ENCODE measurements around the gene GNAZ. TPM values are rescaled to one million over a fixed set of nuclear protein-coding genes. Genes with fewer than 3 reads are reported as not detected.

The GNAZ gene
- total and polyA plus RNA-seq, 2 of the 8 experiments (the other 6 are each of a cell fraction or from before 2014, with no cell fraction given), result 6.6 to 9.6 TPM

DNA sequence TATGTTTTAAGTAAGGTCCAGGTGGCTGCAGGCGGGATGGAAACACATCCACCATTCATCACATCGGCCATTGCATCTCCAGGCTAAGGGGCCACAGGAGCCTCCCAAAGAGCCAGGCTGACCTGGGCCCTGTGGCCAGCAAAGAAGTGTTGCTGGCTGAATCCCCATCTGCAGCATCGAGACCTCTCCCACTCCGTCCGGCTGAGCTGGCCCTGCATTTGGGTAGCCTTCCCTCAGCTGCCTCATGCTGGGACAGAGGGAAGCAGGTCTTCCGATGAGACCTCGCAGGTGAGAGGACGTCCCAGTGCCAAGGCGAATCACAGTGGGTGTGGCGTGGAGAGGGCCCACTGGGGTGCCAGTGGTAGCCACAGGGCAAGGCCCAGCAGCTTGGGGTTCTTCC, 47.0 kb downstream of the GNAZ start:
- no peak for FAIRE-seq

More for the DNA sequence above, 47.0 kb downstream of the GNAZ start:
- Histone ChIP-seq H3K27ac (ENCODE audit: low read depth, low read length) (no peak overlapping the region), H3K56ac (replicated peaks; ENCODE audit: insufficient read length, low read depth, low read length) (no peak overlapping the region), H3K36me3 (ENCODE audit: control insufficient read depth in 2 of 4, insufficient read depth in 4 of 4, low read length in 3 of 4) (no peaks in the 10 kb centered on the region), H3K4me2 (ENCODE audit: insufficient read depth in 1 of 2, low read depth in 2 of 2, low read length in 2 of 2) (no peak overlapping the region), H3K79me2 (ENCODE audit: control insufficient read depth in 1 of 2, insufficient read depth in 2 of 2, low read length in 2 of 2) (no peaks in the 10 kb centered on the region), H4K8ac (ENCODE audit: extremely low read depth, insufficient read depth, low read length) (no peak overlapping the region), H3K27me3 (replicated peaks in 1 of 4; ENCODE audit: control insufficient read depth in 3 of 4, extremely low read depth in 1 of 4, insufficient read depth in 3 of 4, low read length in 3 of 4) (peaks cover 0 to 11% (median 5%) of the 10 kb centered on the region in 4 experiments; a peak in 3 of 7 replicates), H2BK5ac (ENCODE audit: low read depth, low read length) (no peak overlapping the region), H3K23ac (ENCODE audit: insufficient read length) (no peak overlapping the region), H3K79me1 (ENCODE audit: low read depth, low read length) (no peaks in the 10 kb centered on the region), H2BK15ac (ENCODE audit: low read length) (no peak overlapping the region), H2AFZ (ENCODE audit: low read length) (no peak overlapping the region), H2AK5ac (ENCODE audit: low read depth, low read length) (no peak overlapping the region), H4K20me1 (replicated peaks in 1 of 2; ENCODE audit: control insufficient read depth in 1 of 2, insufficient read depth in 2 of 2, low read length in 2 of 2) (peaks cover 8 to 11% of the 10 kb centered on the region in 2 experiments), H2BK120ac (replicated peaks; ENCODE audit: low read depth, low read length) (no peak overlapping the region), H2BK12ac (ENCODE audit: low read depth, low read length) (no peak overlapping the region), H4K5ac (ENCODE audit: insufficient read length, low read depth, low read length) (no peak overlapping the region), H3K4me3 (ENCODE audit: extremely low read depth in 1 of 4, insufficient read depth in 2 of 4, low read depth in 3 of 4, low read length in 4 of 4) (no peak overlapping the region), H4K91ac (replicated peaks; ENCODE audit: insufficient read length, low read length) (no peak overlapping the region), H2BK20ac (ENCODE audit: low read length) (no peak overlapping the region), H3K18ac (ENCODE audit: extremely low read depth, low read length) (no peak overlapping the region), H3K14ac (ENCODE audit: insufficient read length) (no peak overlapping the region), H3K4me1 (replicated peaks in 1 of 4; ENCODE audit: control insufficient read depth in 3 of 4, insufficient read depth in 4 of 4, low read length in 3 of 4) (peaks cover 0 to 10% (median 4%) of the 10 kb centered on the region in 4 experiments; a peak in 3 of 7 replicates), H3K9ac (replicated peaks in 1 of 4; ENCODE audit: extremely low read depth in 1 of 4, low read depth in 3 of 4, low read length in 3 of 4) (no peak overlapping the region), H3K23me2 (ENCODE audit: low read depth, low read length) (no peaks in the 10 kb centered on the region), H3K4ac (replicated peaks; ENCODE audit: insufficient read length, low read depth, low read length) (no peak overlapping the region), H3K9me3 (ENCODE audit: insufficient read depth in 2 of 2, low read depth in 1 of 2, low read length in 1 of 2) (no peaks in the 10 kb centered on the region)
- ChIA-PET CTCF (ENCODE audit: partially characterized antibody) (interaction anchor here (1.0 to 24.3 kb wide), 5 partner anchors 10 to 653 kb away, joined by 3 to 384 read pairs (median 5); no protein-coding TSS in a partner anchor), POLR2A (ENCODE audit: partially characterized antibody) (no interaction called here)
- no peak for DNase-seq (ENCODE audit: low read depth in 1 of 2, low spot score in 2 of 2)
- WGBS, 2 experiments (ENCODE audit: extremely low coverage in 1 of 2, insufficient coverage in 1 of 2, insufficient read length in 1 of 2, insufficient replicate concordance in 2 of 2, low coverage in 1 of 2, low lambda C conversion rate in 2 of 2, missing lambda C conversion rate in 1 of 2), result 89% methylated on average over 10 of the region's 10 CpGs; no CpG with 5 or more reads in 1 of the 2 experiments
- TF ChIP-seq ATF2 (IDR thresholded peaks at IDR 0.05; ENCODE audit: low read length) (no peak), POU5F1 (IDR thresholded peaks at IDR 0.05; ENCODE audit: low read depth, low read length) (no peak), SP2 (IDR thresholded peaks at IDR 0.05; ENCODE audit: low read length) (no peak), CBX8 (IDR thresholded peaks at IDR 0.05; ENCODE audit: borderline replicate concordance, low read depth, low read length) (no peak), JUND (IDR thresholded peaks at IDR 0.05; ENCODE audit: low read length) (no peak), RAD21 (IDR thresholded peaks at IDR 0.05 in 1 of 2, conservative IDR thresholded peaks at IDR 0.05 in 1 of 2; ENCODE audit: low read depth in 2 of 2, low read length in 2 of 2) (no peak), RFX5 (IDR thresholded peaks at IDR 0.05; ENCODE audit: borderline replicate concordance, low read depth, low read length) (no peak), SIX5 (IDR thresholded peaks at IDR 0.05; ENCODE audit: low read depth, low read length) (no peak), CHD2 (IDR thresholded peaks at IDR 0.05; ENCODE audit: low read length) (no peak), POLR2AphosphoS5 (IDR thresholded peaks at IDR 0.05; ENCODE audit: low read depth, low read length) (no peak)
